NCI-H128 (cell line): ENCODE measurements around the gene SYNDIG1.

Experiments
- DNase-seq: peaks from one replicate; lab custom pipeline; 2025; ENCODE audit not compliant: unreplicated experiment; lab: John Stamatoyannopoulos, UW

SYNDIG1 gene

GRCh38 chr20:24582373-24583168, 113.1 kb downstream of the SYNDIG1 start:
- DNase-seq: no peak

DNA sequence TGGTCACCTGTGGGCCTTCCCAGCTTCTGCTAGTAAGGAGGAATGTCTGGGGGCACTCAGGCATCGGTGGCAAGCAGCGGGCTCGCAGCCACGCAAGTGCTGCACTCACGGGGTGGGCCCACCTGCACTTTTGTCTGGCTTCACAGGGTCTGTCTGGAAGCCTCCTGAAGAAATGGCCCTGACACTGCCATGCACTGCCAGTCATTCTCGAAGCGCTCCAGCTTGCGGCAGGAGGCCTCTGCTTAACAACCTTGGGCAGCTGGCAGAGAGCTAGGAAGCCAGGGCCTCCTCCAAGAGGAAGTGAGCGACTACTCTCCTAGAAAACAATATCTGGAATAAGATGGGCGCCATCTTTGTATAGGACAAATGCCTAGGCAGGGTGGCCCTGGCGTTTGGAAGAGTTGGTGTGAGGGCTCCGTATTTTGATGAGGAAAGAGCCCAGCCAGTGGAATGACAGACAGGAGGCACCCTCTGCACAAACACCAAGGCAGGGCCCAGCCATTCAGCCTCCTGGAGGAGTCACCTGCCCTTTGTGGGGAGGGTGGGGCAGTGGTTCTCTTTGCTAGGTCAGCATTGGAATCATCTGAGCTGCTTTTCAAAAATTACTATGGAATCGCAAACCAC, 113.9 kb downstream of the SYNDIG1 start:
- DNase-seq: no peak

DNA sequence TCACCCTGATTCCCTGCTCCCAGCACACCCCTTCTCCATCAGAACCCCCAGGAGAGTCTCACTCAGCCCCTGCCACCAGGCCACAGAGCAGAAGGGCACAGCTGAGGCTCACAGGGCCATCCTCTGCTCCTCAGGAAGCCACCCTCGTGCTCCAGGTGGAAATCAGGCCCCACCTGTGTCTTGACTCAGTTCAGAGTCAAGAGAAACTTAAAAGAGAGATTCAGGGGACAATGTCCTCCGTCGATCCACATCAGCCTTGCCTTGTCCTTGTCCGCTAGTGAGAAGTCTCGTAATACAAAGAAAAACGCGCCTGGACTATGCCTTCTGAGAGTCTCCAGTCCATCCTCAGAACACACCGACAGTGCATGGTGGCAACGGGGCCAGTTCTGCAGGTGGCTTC, 114.6 kb downstream of the SYNDIG1 start:
- DNase-seq: no peak

DNA sequence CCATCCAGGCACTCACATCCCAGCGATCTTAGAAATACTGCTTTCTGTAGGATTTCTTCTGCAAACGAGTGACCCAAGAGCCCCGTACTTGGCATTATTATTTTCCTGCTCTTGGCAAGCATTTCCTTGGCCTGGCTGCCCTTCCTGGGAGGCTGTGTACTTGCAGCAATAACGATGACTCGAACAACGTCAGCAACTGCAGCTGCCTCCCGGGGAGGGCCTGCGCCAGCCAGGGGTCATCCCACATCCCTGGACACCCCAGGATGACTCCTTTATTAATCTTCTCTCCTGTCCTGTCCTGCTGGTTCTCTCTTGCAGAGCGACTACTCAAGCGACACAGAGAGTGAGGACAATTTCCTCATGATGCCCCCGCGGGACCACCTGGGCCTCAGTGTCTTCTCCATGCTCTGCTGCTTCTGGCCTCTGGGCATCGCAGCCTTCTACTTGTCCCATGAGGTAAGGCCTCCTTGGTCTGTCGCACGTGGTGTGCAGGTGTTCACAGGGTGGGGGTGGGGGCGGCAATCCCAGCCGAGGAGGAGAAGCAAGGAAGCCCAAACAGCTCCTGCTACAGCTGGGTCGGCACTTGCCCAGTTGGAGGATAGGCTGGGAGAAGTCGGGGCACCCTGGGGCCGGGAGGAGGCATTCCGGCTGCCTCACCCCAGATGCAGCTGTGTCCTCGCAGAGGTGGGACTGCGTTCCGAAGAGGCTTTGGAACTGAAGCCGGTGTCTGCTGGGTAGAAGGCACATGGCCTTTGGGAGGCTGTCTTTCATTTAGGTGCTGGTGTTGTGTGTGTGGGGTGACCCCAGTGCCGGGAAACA, 115.3 kb downstream of the SYNDIG1 start:
- DNase-seq: no peak

DNA sequence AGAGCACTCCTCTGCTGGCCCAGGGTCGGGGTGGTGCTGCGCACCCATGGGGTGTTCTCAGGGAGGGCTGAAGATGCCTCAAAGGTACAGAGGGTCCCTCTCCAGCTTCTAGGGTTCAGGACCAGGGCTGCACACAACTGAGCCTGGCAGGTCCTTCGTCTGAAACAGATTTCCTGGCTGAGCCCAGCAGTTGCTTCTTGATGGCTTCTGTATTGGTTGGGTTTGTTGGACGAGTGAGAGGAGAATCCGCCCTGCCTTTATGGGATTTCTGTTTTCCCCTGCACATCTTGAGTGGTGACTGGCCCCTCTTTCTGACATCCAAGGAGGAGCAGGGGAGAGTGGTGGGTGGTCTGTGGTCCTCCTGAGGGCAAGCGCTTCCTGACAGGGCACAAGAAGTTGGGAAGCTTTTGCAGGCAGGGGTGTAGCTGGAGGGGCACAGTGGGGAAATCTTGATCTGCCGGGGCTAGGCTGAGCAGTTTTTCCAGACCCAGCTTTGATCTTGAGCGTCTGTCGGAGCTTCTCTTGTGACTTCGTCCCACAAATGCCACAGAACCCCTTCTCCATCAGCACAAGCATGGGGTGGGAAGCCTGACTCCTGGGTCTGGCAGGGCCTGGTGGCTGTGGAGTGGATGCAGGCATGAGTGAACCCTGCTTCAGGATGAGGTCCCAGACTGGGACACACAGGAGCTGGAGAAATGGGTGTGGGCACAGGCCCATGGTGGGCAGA, 116.5 kb downstream of the SYNDIG1 start:
- no peak for DNase-seq

- DNase-seq: no peak
Measured at GRCh38 chr20:24586523-24586840, 117.1 kb downstream of the SYNDIG1 start.

DNA sequence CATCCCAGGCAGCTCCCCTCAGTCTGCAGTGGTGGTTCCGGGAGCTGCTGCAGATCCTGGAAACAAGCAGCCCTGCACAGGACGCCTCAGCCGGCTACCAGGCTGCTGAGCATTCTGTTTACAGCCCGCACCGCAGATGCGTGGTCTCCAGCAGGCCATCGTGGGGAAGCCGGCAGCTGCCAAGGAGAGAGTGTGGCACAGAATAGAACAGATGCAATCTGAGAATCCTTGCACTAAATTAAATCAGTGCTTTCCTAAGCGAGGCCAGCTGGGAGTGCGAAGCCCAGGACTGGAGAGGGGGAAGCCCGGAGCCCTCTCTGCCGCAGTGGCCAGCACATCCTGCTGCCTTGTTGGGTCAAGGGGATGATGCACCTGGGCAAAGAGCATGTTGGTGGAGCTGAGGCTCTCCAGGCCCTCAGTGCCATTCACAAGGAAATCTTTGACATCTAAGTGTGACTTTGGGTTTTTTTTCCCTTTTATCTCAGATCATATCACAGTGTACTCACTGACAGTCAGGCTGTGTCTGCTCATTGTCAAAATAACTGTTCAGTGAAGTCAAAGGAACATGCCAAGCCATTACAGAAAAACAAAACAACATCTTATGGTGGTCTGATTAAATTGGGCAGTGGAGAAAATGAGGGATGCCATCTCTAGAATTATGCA, 118.1 kb downstream of the SYNDIG1 start:
- no peak for DNase-seq

GRCh38 chr20:24588047-24588635, 118.7 kb downstream of the SYNDIG1 start:
- no peak for DNase-seq

GRCh38 chr20:24588725-24589340, 119.4 kb downstream of the SYNDIG1 start:
- DNase-seq: no peak

DNA sequence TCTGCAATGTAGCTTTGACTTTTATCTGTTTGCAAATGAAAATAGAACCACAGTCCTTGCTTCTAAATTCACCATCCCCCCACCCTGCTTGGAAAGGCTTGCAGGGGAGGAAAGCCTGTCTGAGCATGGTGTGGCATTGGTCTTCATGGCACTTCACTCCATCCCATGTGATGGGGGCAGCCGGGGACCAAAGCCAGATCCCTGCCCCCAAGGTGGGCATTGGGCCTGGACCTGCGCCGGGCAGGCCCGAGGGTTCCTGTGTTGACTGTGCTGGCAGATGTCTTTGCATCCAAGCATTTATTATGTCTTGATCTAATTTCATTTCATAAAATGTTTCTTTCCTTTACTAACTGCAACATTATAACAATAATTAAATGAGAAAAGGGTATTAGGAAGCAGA, 120.0 kb downstream of the SYNDIG1 start:
- DNase-seq: no peak

DNA sequence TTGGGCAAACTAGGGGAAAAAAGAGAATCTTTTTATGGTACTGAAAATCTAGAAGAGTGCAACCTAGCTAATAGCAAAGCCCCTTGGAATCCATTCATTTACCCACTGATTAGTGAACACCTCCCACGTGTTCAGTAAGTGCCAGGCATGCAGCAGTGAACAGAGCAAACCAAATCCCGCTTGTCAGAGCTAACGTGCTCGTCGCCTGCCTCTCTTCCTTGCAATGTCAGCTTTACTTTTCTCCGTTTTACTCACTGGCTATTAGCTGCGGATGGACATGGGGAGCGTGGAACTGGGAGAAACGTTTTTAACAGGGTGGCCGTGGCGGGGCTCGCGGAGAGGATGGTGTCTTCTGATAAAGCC, 120.4 kb downstream of the SYNDIG1 start:
- no peak for DNase-seq

DNA sequence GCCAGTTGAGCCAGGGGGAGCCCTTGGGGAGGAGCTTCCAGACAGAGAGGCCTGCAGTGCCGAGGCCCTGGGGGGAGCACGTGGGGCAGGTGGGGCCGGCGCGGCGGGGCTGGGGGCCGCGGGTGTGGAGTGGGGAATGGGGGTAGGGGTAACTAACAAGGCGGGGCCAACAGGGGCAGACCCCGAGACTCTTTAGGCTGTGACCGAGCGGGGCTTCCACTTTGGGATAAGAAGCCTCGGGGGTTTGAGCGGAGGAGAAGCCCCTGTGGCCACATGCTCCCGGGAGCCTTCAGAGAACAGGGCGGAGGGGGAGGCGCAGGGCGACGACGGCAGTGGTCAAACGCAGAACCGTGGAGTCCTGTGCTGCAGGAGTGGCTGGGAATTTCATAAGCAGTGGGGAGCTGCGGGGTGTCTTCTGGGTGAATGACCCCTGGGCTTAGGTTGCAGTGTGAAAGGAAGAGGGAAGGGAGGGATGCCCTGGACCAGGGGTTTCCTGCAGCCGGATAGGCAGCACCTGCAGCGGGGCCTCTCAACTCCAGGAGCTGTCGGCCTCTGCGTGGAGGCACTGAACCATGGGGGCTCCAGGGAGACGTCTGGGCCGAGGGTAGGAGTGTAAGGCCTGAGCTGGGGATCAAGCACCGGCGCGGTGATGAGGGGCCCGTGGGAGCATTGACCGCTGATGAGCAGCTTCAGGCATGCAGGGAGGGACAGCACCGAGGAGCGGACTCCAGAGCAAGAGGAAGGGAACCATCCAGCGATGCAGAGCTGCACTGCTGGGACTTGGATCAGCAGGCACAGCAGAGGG, 121.0 kb downstream of the SYNDIG1 start:
- DNase-seq: no peak

DNA sequence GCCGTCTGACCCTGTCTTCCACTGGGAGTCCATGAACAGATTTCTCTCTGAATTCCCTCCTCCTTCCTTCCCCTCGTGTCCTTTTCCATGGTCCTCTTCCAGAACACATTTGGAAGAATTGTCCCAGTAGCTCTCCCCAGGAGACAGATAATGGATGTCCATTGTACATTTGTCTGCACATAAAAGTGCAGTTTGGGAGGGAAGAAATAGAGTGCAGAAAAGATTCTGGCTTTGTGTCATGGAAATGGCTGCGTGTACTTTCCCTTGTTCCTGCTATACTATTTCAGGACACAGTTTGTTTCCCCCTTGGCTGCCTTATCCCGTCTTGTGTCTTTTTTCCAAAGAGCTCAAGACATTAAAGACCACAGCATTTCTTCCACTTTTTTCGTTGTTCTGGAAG, 127.6 kb downstream of the SYNDIG1 start:
- no peak for DNase-seq

GRCh38 chr20:24598346-24598745, 128.9 kb downstream of the SYNDIG1 start:
- DNase-seq: no peak

DNA sequence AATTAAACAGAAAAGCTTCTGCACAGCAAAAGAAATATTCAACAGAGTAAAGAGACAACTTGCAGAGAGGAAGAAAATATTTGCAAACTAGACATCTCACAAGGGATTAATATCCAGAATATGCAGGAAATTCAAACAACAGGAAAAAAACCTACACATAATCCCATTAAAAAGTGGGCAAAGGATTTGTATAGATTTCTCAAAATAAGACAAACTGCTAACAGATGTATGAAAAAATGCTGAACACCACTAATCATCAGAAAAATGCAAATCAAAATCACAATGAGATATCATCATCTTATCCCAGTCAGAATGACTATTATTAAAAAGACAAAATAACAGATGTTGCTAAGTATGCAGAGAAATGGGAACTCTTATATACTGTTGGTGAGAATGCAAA, 129.6 kb downstream of the SYNDIG1 start:
- DNase-seq: no peak

DNA sequence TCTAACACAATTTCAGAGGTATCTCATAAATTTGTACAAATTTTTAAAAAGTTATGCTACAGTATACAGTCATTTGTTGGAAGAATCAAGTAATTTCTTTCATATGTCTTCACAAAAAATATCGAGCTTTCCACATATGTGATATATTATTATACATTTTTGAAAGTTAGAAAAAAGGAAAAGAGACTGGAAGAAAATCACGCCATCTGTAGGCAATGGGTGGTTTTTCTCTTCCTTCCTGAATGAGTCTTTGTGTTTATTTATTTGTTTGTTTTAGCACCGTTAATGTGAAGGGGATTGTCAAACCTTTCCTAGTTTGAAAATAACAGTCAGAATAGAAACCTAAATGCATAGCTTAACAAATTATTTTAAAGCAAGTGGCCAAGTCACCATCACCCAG, 130.6 kb downstream of the SYNDIG1 start:
- DNase-seq: no peak

- DNase-seq: no peak
Measured at GRCh38 chr20:24603454-24603853, 134.0 kb downstream of the SYNDIG1 start.

GRCh38 chr20:24604966-24605665, 135.7 kb downstream of the SYNDIG1 start:
- DNase-seq: no peak
